Activated T-helper 17 cell treated with anti-CD3 and anti-CD28 coated beads, Interleukin-2, amount 50 U/mL, for 72 hours (primary cell): ENCODE results near the gene DPPA3. TPM values are rescaled to one million over a fixed set of nuclear protein-coding genes. Genes with fewer than 3 reads are reported as not detected.
"Not testable (repeated sequence)": the region's sequence is repeated elsewhere in the genome, so short reads cannot be mapped to it uniquely, and the experiment has no call there.

ENCODE experiments used
- ATAC-seq: fragments of 150-1000 bp; cut with Tn5 transposase; replicated peaks from 2 replicates; pipeline ENCODE4 v1.10.0; 2021; ENCODE audit warnings: mild to moderate bottlenecking, moderate library complexity
- H3K27ac Mint-ChIP-seq: one replicate; pipeline ENCODE4 v1.8.0; 2022; ENCODE audit warnings: mixed read lengths
- H3K27me3 Mint-ChIP-seq: one replicate; pipeline ENCODE4 v1.8.0; 2022; ENCODE audit warnings: mixed read lengths
- H3K36me3 Mint-ChIP-seq: one replicate; pipeline ENCODE4 v1.8.0; 2022; ENCODE audit warnings: low read depth, mild to moderate bottlenecking, mixed read lengths
- H3K4me1 Mint-ChIP-seq: one replicate; pipeline ENCODE4 v1.8.0; 2022; ENCODE audit warnings: mixed read lengths
- H3K4me3 Mint-ChIP-seq: one replicate; pipeline ENCODE4 v1.8.0; 2022; ENCODE audit warnings: mild to moderate bottlenecking, mixed read lengths
- H3K9me3 Mint-ChIP-seq: one replicate; pipeline ENCODE4 v1.8.0; 2022; ENCODE audit warnings: mixed read lengths
- total RNA-seq, 2 donors: library from RNA; stranded (reverse); gene quantifications; one replicate each; pipeline ENCODE4 v1.2.3, GENCODE V29; 2022

Gene DPPA3
- total RNA-seq, 2 donors from 2014 or later = not detected

DNA sequence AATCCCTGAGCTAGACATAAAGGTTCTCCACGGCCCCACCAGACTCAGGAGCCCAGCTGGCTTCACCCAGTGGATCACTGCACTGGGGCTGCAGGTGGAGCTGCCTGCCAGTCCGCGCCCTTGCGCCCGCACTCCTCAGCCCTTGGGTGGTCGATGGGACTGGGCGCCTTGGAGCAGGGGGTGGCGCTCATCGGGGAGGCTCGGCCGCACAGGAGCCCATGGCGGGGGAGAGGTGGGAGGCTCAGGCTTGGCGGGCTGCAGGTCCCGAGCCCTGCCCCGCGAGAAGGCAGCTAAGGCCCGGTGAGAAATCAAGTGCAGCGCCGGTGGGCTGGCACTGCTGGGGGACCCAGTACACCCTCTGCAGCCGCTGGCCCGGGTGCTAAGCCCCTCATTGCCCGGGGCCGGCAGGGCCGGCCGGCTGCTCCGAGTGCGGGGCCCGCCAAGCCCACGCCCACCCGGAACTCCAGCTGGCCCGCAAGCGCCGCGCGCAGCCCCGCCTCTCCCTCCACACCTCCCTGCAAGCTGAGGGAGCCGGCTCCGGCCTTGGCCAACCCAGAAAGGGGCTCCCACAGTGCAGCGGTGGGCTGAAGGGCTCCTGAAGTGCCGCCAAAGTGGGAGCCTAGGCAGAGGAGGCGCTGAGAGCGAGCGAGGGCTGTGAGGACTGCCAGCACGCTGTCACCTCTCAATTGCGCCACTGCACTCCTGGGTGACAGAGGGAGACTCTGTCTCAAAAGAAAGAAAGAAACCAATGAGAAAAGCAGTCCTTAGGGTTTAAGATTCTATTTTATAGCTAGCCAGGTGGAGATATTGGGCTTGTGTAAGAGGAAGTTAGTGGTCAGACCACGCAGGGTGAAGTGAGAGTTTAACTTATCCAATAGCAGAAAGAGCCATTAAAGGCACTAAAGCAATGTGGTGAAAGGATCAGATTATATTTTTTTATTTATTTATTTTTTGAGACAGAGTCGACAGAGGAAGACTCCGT, 41.0 kb downstream of the DPPA3 start:
- H3K9me3 Mint-ChIP-seq, H3K27ac Mint-ChIP-seq, H3K4me3 Mint-ChIP-seq, ATAC-seq, H3K27me3 Mint-ChIP-seq, H3K4me1 Mint-ChIP-seq, H3K36me3 Mint-ChIP-seq: not testable (repeated sequence)

- not testable (repeated sequence) for H3K27me3 Mint-ChIP-seq, H3K9me3 Mint-ChIP-seq, H3K4me3 Mint-ChIP-seq, ATAC-seq, H3K4me1 Mint-ChIP-seq, H3K36me3 Mint-ChIP-seq, H3K27ac Mint-ChIP-seq
Measured at GRCh38 chr12:7755668-7756067, 44.4 kb downstream of the DPPA3 start.

DNA sequence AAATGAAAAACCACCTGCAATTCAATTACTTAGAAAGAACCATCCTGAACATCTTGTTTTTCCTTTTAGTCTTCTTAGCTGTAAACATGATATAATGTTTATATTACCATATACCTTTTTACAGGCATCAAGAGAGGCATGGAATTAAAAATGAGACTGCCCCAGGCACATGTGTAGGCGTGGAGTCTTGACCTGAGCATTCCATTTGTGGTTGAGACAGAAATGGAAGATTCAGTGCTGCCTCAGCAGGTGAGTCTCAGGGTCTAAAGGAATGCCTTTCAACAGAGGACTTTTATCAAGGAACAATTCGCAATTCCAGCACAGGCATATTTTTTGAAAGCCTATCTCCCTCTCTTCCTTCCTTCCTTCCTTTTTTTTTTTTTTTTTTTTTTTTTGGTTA, 45.8 kb downstream of the DPPA3 start:
- Mint-ChIP-seq H3K36me3 (no peaks in the 10 kb centered on the region), H3K27ac (no peak overlapping the region), H3K27me3 (no peaks in the 10 kb centered on the region), H3K4me3 (no peak overlapping the region), H3K4me1 (no peaks in the 10 kb centered on the region), H3K9me3 (no peaks in the 10 kb centered on the region)
- no peak for ATAC-seq

DNA sequence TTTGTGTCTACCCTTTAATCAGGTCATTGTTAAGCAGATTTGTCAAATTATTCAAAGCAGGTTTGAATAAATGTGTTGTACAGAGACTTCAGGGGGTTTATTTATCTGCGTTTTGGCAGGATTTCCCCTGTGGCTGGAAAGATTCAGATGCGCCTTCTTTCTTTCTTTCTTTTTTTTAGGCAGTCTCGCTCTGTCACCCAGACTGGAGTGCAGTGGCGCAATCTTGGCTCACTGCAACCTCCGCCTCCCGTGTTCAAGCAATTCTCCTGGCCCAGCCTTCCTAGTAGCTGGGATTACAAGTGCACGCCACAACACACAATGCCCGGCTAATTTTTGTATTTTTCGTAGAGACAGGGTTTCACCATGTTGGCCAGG, 47.5 kb downstream of the DPPA3 start:
- H3K27ac Mint-ChIP-seq = no peak overlapping the region

More for the DNA sequence above, 47.5 kb downstream of the DPPA3 start:
- Mint-ChIP-seq H3K27me3 (no peaks in the 10 kb centered on the region), H3K9me3 (no peaks in the 10 kb centered on the region), H3K4me3 (no peak overlapping the region), H3K4me1 (no peaks in the 10 kb centered on the region), H3K36me3 (no peaks in the 10 kb centered on the region)
- no peak for ATAC-seq

Other genes with a start within 250 kb of the DPPA3 start
- gene CD163, start 207.7 kb upstream of the DPPA3 start, total RNA-seq = not detected
- not detected for gene APOBEC1, start 45.5 kb upstream of the DPPA3 start, total RNA-seq
- not detected for gene GDF3, start 15.7 kb upstream of the DPPA3 start, total RNA-seq
- gene CLEC4C, start 35.9 kb downstream of the DPPA3 start, total RNA-seq = not detected
- gene NANOGNB, start 53.8 kb downstream of the DPPA3 start, total RNA-seq = not detected
- not detected for gene NANOG, start 78.0 kb downstream of the DPPA3 start, total RNA-seq
- gene SLC2A14, start 161.5 kb downstream of the DPPA3 start, total RNA-seq = 1 to 10 TPM in 1 of 2 donors, under 1 TPM in 1; 0.58 to 2.3 TPM
- 1,000 to 10,000 TPM in 1 of 2 donors, 100 to 1,000 TPM in 1; 296 to 1,246 TPM for gene SLC2A3, start 224.8 kb downstream of the DPPA3 start, total RNA-seq